GM23338 (cell line): ENCODE data around the gene HAUS2. TPM values are rescaled to one million over a fixed set of nuclear protein-coding genes. Genes with fewer than 3 reads are reported as not detected.

Source experiments
- ATAC-seq: fragments of 200-7000 bp; cut with Tn5 transposase; 3 replicates; pipeline ENCODE4 v1.9.1; 2020
- DNase-seq: peaks from one replicate; pipeline ENCODE4 v3.0.0-alpha.2; 2015; ENCODE audit warnings: low spot score
- H2AFZ ChIP-seq: fragments of 200-600 bp; sonication (generic); 2 replicates; pipeline ENCODE4 v1.8.0; 2016; ENCODE audit warnings: antibody characterized with exemption, mild to moderate bottlenecking, moderate library complexity
- H3F3A ChIP-seq: fragments of 200-600 bp; sonication (generic); replicated peaks from 2 replicates; pipeline ENCODE4 v1.8.0; 2017; ENCODE audit warnings: antibody characterized with exemption, mixed run types, low read depth
- H3K27ac ChIP-seq: fragments of 200-600 bp; sonication (generic); 2 replicates; pipeline ENCODE4 v1.6.1; 2016; ENCODE audit warnings: low read depth
- H3K27me3 ChIP-seq: fragments of 200-600 bp; sonication (generic); 2 replicates; pipeline ENCODE4 v1.8.0; 2016; ENCODE audit warnings: mild to moderate bottlenecking, mixed run types, moderate library complexity; ENCODE audit not compliant: insufficient read depth
- H3K36me3 ChIP-seq: fragments of 200-600 bp; sonication (generic); 2 replicates; pipeline ENCODE4 v1.8.0; 2016; ENCODE audit warnings: mild to moderate bottlenecking; ENCODE audit not compliant: insufficient read depth
- H3K4me1 ChIP-seq: fragments of 200-600 bp; sonication (generic); 2 replicates; pipeline ENCODE4 v1.8.0; 2016; ENCODE audit warnings: mild to moderate bottlenecking, moderate library complexity; ENCODE audit not compliant: insufficient read depth
- H3K4me2 ChIP-seq: fragments of 200-600 bp; sonication (generic); 2 replicates; pipeline ENCODE4 v1.7.1; 2017; ENCODE audit warnings: mixed run types
- H3K4me3 ChIP-seq: fragments of 200-600 bp; sonication (generic); 2 replicates; pipeline ENCODE4 v1.6.1; 2016; ENCODE audit warnings: mixed run types
- H3K79me2 ChIP-seq: fragments of 200-600 bp; sonication (generic); replicated peaks from 2 replicates; pipeline ENCODE4 v1.8.0; 2017; ENCODE audit warnings: mild to moderate bottlenecking; ENCODE audit not compliant: insufficient read depth
- H3K9me2 ChIP-seq: fragments of 200-600 bp; sonication (generic); 2 replicates; pipeline ENCODE4 v1.8.0; 2017; ENCODE audit not compliant: insufficient read depth
- H4K20me1 ChIP-seq: fragments of 200-600 bp; sonication (generic); replicated peaks from 2 replicates; pipeline ENCODE4 v1.8.0; 2017; ENCODE audit warnings: mild to moderate bottlenecking; ENCODE audit not compliant: insufficient read depth
- H3K27ac Mint-ChIP-seq: 2 replicates; pipeline ENCODE4 v1.8.0; 2020; ENCODE audit warnings: inconsistent platforms, mild to moderate bottlenecking, moderate library complexity, mixed read lengths
- H3K27me3 Mint-ChIP-seq: 3 replicates; pipeline ENCODE4 v1.8.0; 2022; ENCODE audit warnings: low read depth, mild to moderate bottlenecking, moderate library complexity, mixed read lengths, inconsistent platforms; ENCODE audit not compliant: insufficient read depth, poor library complexity
- H3K36me3 Mint-ChIP-seq: 3 replicates; pipeline ENCODE4 v1.8.0; 2021; ENCODE audit warnings: low read depth, mild to moderate bottlenecking, inconsistent platforms, moderate library complexity, mixed read lengths
- H3K4me1 Mint-ChIP-seq: 3 replicates; pipeline ENCODE4 v1.8.0; 2020; ENCODE audit warnings: mild to moderate bottlenecking, inconsistent platforms, mixed read lengths
- H3K4me3 Mint-ChIP-seq: 3 replicates; pipeline ENCODE4 v1.8.0; 2021; ENCODE audit warnings: moderate library complexity, mild to moderate bottlenecking, inconsistent platforms, mixed read lengths
- H3K9me3 Mint-ChIP-seq: 3 replicates; pipeline ENCODE4 v1.8.0; 2020; ENCODE audit warnings: moderate library complexity, mild to moderate bottlenecking, inconsistent platforms, mixed read lengths
- CREB1 ChIP-seq: fragments of 250-450 bp; sonication (Bioruptor Pico); IDR thresholded peaks from 2 replicates; pipeline ENCODE4 v1.5.0; 2020; ENCODE audit warnings: low read depth, mild to moderate bottlenecking, moderate library complexity
- CTCF ChIP-seq, 2 experiments: fragments of 200-600 bp in 1 of 2; sonication (generic) in 1 of 2; conservative IDR thresholded peaks; 2 replicates each; pipeline versions ENCODE4 v1.5.1 to v1.6.1; 2016 to 2017; ENCODE audit warnings: antibody characterized with exemption in 2 of 2, low read depth in 2 of 2, mild to moderate bottlenecking in 2 of 2, moderate library complexity in 1 of 2
- ETS1 ChIP-seq: IDR thresholded peaks from 2 replicates; pipeline ENCODE4 v1.6.1; 2016; ENCODE audit warnings: antibody characterized with exemption
- EZH2 ChIP-seq: fragments of 200-600 bp; sonication (generic); IDR thresholded peaks from one replicate; pipeline ENCODE4 v1.8.0; 2017; ENCODE audit warnings: antibody characterized with exemption, mild to moderate bottlenecking, low read depth; ENCODE audit not compliant: unreplicated experiment
- EZH2phosphoT487 ChIP-seq: fragments of 200-600 bp; sonication (generic); IDR thresholded peaks from one replicate; pipeline ENCODE4 v1.8.1; 2018; ENCODE audit warnings: antibody characterized with exemption; ENCODE audit not compliant: unreplicated experiment
- JUNB ChIP-seq: IDR thresholded peaks from one replicate; pipeline ENCODE4 v1.6.1; 2016; ENCODE audit warnings: antibody characterized with exemption; ENCODE audit not compliant: unreplicated experiment
- NANOG ChIP-seq: IDR thresholded peaks from 2 replicates; pipeline ENCODE4 v1.6.1; 2016; ENCODE audit warnings: antibody characterized with exemption, borderline replicate concordance
- POLR2AphosphoS5 ChIP-seq: IDR thresholded peaks from 2 replicates; pipeline ENCODE4 v1.6.1; 2016; ENCODE audit warnings: antibody characterized with exemption, low read depth
- REST ChIP-seq: IDR thresholded peaks from one replicate; pipeline ENCODE4 v1.6.1; 2018; ENCODE audit warnings: antibody characterized with exemption; ENCODE audit not compliant: unreplicated experiment
- STAT1 ChIP-seq: IDR thresholded peaks from one replicate; pipeline ENCODE4 v1.6.1; 2016; ENCODE audit warnings: antibody characterized with exemption; ENCODE audit not compliant: unreplicated experiment
- ZNF114 ChIP-seq: fragments of 250-450 bp; sonication (Bioruptor Pico); IDR thresholded peaks from 2 replicates; pipeline ENCODE4 v1.5.0; 2020; ENCODE audit warnings: mild to moderate bottlenecking, moderate library complexity
- ZNF331 ChIP-seq: fragments of 250-450 bp; sonication (Bioruptor Pico); IDR thresholded peaks from 2 replicates; pipeline ENCODE4 v1.5.0; 2020; ENCODE audit warnings: low read depth, mild to moderate bottlenecking, moderate library complexity
- ZNF462 ChIP-seq: fragments of 250-450 bp; sonication (Bioruptor Pico); IDR thresholded peaks from 2 replicates; pipeline ENCODE4 v1.5.0; 2020; ENCODE audit warnings: mild to moderate bottlenecking, moderate library complexity
- polyA plus RNA-seq: library from polyadenylated mRNA; unstranded; fragments of >200 nt; fragmentation: Nextera tagmentation; extraction: Ambion mirVana; gene quantifications from 2 replicates; pipeline ENCODE4 v1.2.1, GENCODE V29; 2016
- total RNA-seq: library from RNA; depleted of rRNA; stranded (reverse); fragments of >200 nt; shearing (Covaris generic); gene quantifications from 2 replicates; pipeline ENCODE4 v1.2.3, GENCODE V29; 2014

Gene HAUS2
- total and polyA plus RNA-seq, 2 experiments from 2014 or later, result 30.9 to 32.7 TPM

- Mint-ChIP-seq H3K9me3 (no peaks in the 10 kb centered on the region), H3K4me3 (no peak overlapping the region), H3K4me1 (peaks cover 9% of the 10 kb centered on the region), H3K27me3 (no peaks in the 10 kb centered on the region), H3K27ac (no peak overlapping the region; the same call in 1 of the 2 replicates), H3K36me3 (peaks cover 2% of the 10 kb centered on the region; the same call in 1 of the 3 replicates)
- DNase-seq (no peak), ATAC-seq (no peak)
- H3F3A ChIP-seq, result no peaks in the 10 kb centered on the region
- no peak overlapping the region for H2AFZ ChIP-seq
- no peaks in the 10 kb centered on the region; the same call in 1 of the 2 replicates for H3K4me1 ChIP-seq
- TF ChIP-seq POLR2AphosphoS5 (no peak), ZNF331 (CRISPR knock-in tag) (no peak), CREB1 (CRISPR knock-in tag) (no peak), STAT1 (no peak), EZH2phosphoT487 (no peak), NANOG (no peak), ETS1 (no peak), JUNB (no peak), REST (no peak), ZNF114 (CRISPR knock-in tag) (no peak), ZNF462 (CRISPR knock-in tag) (no peak), EZH2 (no peak), CTCF (conservative IDR thresholded peaks at IDR 0.05; ENCODE audit: low read depth in 2 of 2) (no peak)
- no peaks in the 10 kb centered on the region for H3K79me2 ChIP-seq
- no peaks in the 10 kb centered on the region for H3K36me3 ChIP-seq
- no peaks in the 10 kb centered on the region for H3K9me2 ChIP-seq
- no peaks in the 10 kb centered on the region for H4K20me1 ChIP-seq
- no peak overlapping the region for H3K4me2 ChIP-seq
- no peaks in the 10 kb centered on the region for H3K27me3 ChIP-seq
- no peak overlapping the region for H3K4me3 ChIP-seq
- 0 out of 2 replicates have a peak overlapping the region, but pooled peaks have one; percentile 10 for H3K27ac ChIP-seq
These were observed 42.1 kb downstream of the HAUS2 start for GRCh38 chr15:42590619-42591237.
